GM12873 (cell line): ENCODE results near the gene DVL2.

Experiments used
- TF ChIP-seq, protein P1 (sequence below): IDR thresholded peaks from 2 replicates; pipeline ENCODE4 v1.5.1; 2012; ENCODE audit warnings: low read depth, mild to moderate bottlenecking, moderate library complexity, low read length, control low read depth; ENCODE audit not compliant: insufficient read depth; ENCODE audit errors: missing control alignments

The DVL2 gene

DNA sequence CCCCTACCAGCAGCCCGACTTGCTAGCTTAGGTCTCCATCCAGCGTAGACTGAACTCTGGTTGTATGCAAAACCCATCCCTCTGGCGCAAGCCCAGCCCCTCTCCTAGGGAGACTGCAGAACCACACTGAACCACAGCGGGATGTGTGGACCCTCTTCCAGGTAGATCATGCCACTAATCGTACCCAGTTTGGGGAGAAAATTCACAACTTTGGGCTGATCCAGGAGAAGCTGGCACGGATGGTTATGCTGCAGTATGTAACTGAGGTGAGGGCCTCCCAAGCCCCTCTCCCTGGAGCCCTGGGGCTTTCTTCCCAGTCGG lies 11.4 kb downstream of the DVL2 start:
- TF ChIP-seq, protein P1, sequence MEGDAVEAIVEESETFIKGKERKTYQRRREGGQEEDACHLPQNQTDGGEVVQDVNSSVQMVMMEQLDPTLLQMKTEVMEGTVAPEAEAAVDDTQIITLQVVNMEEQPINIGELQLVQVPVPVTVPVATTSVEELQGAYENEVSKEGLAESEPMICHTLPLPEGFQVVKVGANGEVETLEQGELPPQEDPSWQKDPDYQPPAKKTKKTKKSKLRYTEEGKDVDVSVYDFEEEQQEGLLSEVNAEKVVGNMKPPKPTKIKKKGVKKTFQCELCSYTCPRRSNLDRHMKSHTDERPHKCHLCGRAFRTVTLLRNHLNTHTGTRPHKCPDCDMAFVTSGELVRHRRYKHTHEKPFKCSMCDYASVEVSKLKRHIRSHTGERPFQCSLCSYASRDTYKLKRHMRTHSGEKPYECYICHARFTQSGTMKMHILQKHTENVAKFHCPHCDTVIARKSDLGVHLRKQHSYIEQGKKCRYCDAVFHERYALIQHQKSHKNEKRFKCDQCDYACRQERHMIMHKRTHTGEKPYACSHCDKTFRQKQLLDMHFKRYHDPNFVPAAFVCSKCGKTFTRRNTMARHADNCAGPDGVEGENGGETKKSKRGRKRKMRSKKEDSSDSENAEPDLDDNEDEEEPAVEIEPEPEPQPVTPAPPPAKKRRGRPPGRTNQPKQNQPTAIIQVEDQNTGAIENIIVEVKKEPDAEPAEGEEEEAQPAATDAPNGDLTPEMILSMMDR: no peak

DNA sequence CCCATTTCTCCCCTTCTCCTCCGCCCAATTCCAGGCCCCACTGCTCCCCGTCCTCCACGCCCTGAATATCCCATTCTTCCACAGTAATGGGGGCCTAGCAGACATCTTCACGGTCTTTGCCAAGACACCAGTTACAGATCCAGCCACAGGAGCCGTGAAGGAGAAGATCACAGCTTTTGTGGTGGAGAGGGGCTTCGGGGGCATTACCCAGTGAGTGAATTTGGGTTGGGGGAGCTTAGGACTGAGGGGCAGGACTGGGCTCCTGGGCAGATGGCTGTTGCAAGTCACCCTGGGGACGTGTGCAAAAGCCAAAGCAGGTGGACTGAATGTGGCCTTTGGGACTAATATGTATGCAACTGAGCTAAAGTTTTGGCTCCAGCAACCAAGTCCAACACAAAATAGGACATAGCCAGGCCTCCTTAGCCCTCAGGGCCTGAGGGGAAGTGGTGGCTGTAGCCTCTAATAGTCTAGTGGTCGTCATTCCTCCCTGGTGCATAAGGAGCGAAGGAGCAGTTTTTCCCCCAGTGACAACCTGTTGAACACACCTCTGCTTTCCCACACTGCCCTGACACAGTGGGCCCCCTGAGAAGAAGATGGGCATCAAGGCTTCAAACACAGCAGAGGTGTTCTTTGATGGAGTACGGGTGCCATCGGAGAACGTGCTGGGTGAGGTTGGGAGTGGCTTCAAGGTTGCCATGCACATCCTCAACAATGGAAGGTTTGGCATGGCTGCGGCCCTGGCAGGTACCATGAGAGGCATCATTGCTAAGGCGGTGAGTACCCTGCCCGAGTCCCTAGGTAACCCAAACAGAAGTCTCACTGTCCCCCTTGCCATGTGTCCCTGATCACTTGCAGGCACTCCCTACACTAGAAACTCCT lies 12.0 kb downstream of the DVL2 start:
- TF ChIP-seq, protein P1: no peak

DNA sequence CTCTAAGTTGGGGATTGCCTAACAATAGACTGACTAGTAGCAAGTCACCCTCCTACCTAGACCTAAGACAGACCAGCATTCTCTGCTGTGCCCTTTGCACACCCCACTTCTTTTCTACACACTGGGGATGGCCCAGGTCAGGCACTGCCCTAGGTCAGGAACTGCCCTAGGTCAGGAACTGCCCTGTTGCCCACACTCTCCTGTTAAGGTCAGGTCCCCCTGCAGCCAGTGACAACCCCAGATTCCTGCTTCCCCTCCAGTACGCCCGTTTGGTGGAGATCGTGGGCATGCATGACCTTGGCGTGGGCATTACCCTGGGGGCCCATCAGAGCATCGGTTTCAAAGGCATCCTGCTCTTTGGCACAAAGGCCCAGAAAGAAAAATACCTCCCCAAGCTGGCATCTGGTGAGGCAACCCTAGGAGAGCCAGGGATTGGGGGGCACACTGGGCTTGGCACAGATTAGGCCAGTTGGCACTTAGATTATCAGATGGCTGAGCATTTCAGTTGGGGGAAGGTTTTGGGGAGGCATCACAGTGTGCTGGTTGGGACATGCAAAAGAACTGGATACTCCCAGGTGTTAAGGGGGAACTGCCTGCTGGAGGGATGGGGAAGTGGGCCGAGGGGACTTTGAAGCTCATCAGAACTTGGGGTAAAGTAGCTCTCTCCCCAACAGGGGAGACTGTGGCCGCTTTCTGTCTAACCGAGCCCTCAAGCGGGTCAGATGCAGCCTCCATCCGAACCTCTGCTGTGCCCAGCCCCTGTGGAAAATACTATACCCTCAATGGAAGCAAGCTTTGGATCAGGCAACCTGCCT lies 12.8 kb downstream of the DVL2 start:
- TF ChIP-seq, protein P1: no peak

DNA sequence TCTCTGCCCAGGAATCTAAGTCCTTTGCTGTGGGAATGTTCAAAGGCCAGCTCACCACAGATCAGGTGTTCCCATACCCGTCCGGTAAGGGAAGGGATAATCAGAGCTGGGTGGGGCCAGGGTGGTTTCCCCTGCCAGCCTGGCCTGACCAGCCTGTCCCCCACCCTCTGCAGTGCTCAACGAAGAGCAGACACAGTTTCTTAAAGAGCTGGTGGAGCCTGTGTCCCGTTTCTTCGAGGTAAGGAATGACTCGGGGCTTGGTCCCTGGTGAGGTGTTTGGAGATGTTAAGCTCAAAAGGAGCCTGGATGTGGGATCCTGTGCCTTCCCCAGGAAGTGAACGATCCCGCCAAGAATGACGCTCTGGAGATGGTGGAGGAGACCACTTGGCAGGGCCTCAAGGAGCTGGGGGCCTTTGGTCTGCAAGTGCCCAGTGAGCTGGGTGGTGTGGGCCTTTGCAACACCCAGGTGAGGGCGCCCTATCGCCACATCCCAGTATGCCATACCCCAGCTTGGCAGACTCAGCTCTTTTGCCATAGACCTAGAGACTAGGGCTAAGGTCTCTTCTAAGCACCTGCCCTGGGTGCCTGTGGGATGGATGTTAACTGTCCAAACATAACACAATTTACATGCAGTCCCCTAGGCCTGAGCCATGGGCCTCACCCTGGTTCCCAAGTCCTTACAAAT lies 13.6 kb downstream of the DVL2 start:
- TF ChIP-seq, protein P1: peak; percentile 71

DNA sequence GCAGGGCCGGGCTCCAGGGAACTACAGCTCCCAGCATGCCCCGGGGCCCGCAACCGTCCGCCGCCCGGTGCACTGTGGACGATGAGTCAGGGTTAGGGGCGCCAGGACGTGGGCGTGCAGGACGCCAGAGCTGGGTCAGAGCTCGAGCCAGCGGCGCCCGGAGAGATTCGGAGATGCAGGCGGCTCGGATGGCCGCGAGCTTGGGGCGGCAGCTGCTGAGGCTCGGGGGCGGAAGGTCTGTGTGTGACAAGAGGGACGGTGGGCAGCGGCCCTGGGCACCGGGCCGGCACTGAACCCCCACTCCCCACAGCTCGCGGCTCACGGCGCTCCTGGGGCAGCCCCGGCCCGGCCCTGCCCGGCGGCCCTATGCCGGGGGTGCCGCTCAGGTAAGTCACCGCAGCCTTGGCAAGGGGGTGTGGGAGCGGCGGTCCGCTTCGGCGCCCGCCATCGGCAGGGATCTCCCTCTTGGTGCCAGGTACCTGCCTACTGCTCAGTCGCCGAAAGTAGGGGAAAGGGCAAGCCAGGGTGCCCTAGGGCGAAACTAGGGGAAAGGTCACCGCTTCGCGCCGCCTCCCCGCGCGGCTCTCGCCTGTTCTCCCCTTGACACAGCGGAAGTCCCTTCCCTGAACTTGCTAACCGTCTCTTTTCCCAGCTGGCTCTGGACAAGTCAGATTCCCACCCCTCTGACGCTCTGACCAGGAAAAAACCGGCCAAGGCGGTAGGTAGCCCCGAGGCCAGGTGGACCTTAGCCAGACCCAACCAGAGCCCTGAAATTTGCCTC lies 14.3 kb downstream of the DVL2 start, which contains the start of the genes ACADVL and DLG4:
Gene ACADVL, plus strand, starts transcription at position 127 of the 781 bp plus-strand sequence. Its CDS starts 47 bp downstream, at position 174.
Gene DLG4, minus strand, starts transcription at position 25 of the 781 bp plus-strand sequence.
- TF ChIP-seq, protein P1: no peak

DNA sequence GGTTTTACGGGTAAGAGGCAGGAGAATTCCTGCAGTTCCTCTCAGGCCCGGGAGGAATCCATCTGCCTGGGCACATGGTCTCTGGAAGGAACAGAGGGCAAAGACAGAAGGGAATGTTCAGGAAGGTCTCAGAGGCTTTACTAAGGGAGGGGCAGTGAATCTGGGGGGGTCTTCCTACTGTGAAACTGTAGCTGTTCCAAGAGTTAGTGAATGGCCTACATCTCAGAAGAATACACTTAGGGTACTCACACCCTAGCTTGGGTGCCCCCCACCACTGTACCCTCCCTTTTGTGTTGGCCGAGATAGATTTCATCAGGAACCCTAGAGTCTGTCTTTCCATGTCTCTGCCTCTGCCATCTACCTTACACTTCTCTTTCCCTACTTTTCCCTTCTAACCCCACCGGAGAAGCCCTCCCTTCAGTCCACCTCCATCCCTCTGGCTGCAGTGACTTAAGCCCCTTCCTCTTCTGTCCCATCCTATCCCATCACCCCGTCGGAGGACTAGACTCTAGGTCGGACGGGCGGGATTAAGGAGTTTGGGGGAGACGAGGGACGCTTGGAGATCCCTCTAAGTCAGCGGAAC lies 15.0 kb downstream of the DVL2 start:
- TF ChIP-seq, protein P1: no peak
